NK-92 (cell line): Measurements from ENCODE around the gene CEP170.
"Not testable (repeated sequence)": the region's sequence is repeated elsewhere in the genome, so short reads cannot be mapped to it uniquely, and the experiment has no call there.

Experiments used
- DNase-seq: peaks from one replicate; lab custom pipeline; 2025; ENCODE audit not compliant: unreplicated experiment; lab: John Stamatoyannopoulos, UW

CEP170 gene

GRCh38 chr1:243183176-243183575 is 71.9 kb downstream of the CEP170 start:
- not testable (repeated sequence) for DNase-seq

- no peak for DNase-seq
These were observed 75.4 kb downstream of the CEP170 start for GRCh38 chr1:243179720-243180119.

GRCh38 chr1:243177792-243178191 is 77.3 kb downstream of the CEP170 start:
- DNase-seq, result not testable (repeated sequence)

- not testable (repeated sequence) for DNase-seq
These were observed 81.2 kb downstream of the CEP170 start for GRCh38 chr1:243173758-243174369.

GRCh38 chr1:243164911-243165310 is 90.2 kb downstream of the CEP170 start:
- not testable (repeated sequence) for DNase-seq

- not testable (repeated sequence) for DNase-seq
These were observed 104.2 kb downstream of the CEP170 start for GRCh38 chr1:243150906-243151305.

- DNase-seq, result not testable (repeated sequence)
These were observed 106.0 kb downstream of the CEP170 start for GRCh38 chr1:243149120-243149519.

GRCh38 chr1:243147351-243147750 is 107.7 kb downstream of the CEP170 start:
- DNase-seq, result not testable (repeated sequence)

GRCh38 chr1:243140498-243140897 is 114.6 kb downstream of the CEP170 start:
- not testable (repeated sequence) for DNase-seq

GRCh38 chr1:243122876-243123409 is 132.1 kb downstream of the CEP170 start:
- DNase-seq, result not testable (repeated sequence)

GRCh38 chr1:243121939-243122338 is 133.1 kb downstream of the CEP170 start:
- DNase-seq, result not testable (repeated sequence)

- not testable (repeated sequence) for DNase-seq
These were observed 136.3 kb downstream of the CEP170 start for GRCh38 chr1:243118601-243119322.

GRCh38 chr1:243116187-243116586 is 138.9 kb downstream of the CEP170 start:
- not testable (repeated sequence) for DNase-seq

- DNase-seq, result not testable (repeated sequence)
These were observed 140.3 kb downstream of the CEP170 start for GRCh38 chr1:243114769-243115168.

GRCh38 chr1:243114059-243114713 is 140.9 kb downstream of the CEP170 start:
- not testable (repeated sequence) for DNase-seq

- DNase-seq, result not testable (repeated sequence)
These were observed 147.9 kb downstream of the CEP170 start for GRCh38 chr1:243107171-243107570.

- DNase-seq, result not testable (repeated sequence)
These were observed 149.3 kb downstream of the CEP170 start for GRCh38 chr1:243105652-243106332.

- not testable (repeated sequence) for DNase-seq
These were observed 150.0 kb downstream of the CEP170 start for GRCh38 chr1:243105104-243105503.

- not testable (repeated sequence) for DNase-seq
These were observed 150.6 kb downstream of the CEP170 start for GRCh38 chr1:243104452-243104851.

GRCh38 chr1:243101551-243102050 is 153.5 kb downstream of the CEP170 start:
- not testable (repeated sequence) for DNase-seq

GRCh38 chr1:243087368-243087767 is 167.7 kb downstream of the CEP170 start:
- not testable (repeated sequence) for DNase-seq
